Measurements from ENCODE around the gene LEAP2. TPM values are rescaled to one million over a fixed set of nuclear protein-coding genes. Genes with fewer than 3 reads are reported as not detected.

The LEAP2 gene
- total and polyA plus RNA-seq, 2 donors (not counting 1 experiment from before 2014, with no cell fraction given): 0.33 to 0.50 TPM

- Histone ChIP-seq H3K27ac (ENCODE audit: insufficient read depth, low read length) (no peak overlapping the region), H3K27me3 (ENCODE audit: control insufficient read depth, insufficient read depth, low read length) (no peaks in the 10 kb centered on the region), H3K4me3 (replicated peaks in 1 of 4; ENCODE audit: control extremely low read depth in 1 of 4, insufficient read depth in 1 of 4, low read depth in 3 of 4, low read length in 4 of 4) (no peak overlapping the region), H3K4me1 (ENCODE audit: control insufficient read depth, extremely low read depth, insufficient read depth, low read length) (no peaks in the 10 kb centered on the region), H3K79me2 (ENCODE audit: control insufficient read depth, insufficient read depth, low read length) (no peaks in the 10 kb centered on the region), H3K9ac (ENCODE audit: insufficient read depth, low read length) (no peak overlapping the region), H3K9me3 (ENCODE audit: control insufficient read depth, insufficient read depth, low read depth, low read length) (no peaks in the 10 kb centered on the region), H2AFZ (ENCODE audit: low read length) (no peak overlapping the region), H3K36me3 (ENCODE audit: control insufficient read depth, insufficient read depth, low read length) (no peaks in the 10 kb centered on the region), H3K4me2 (ENCODE audit: extremely low read depth, insufficient read depth, low read length) (peak overlapping the region; percentile 35), H4K20me1 (ENCODE audit: control insufficient read depth, extremely low read depth, insufficient read depth, low read length) (no peaks in the 10 kb centered on the region)
- DNase-seq (ENCODE audit: low read depth in 2 of 2): peak in 1 of 2 donors; percentile 55
- TF ChIP-seq EZH2 (IDR thresholded peaks at IDR 0.05; ENCODE audit: low read length, missing control alignments) (no peak), CTCF (conservative IDR thresholded peaks at IDR 0.05 in 1 of 2, IDR thresholded peaks at IDR 0.05 in 1 of 2; ENCODE audit: low read depth in 1 of 2, low read length in 2 of 2) (no peak)
These were observed 23.4 kb upstream of the LEAP2 start for GRCh38 chr5:132850066-132850465.

GRCh38 chr5:132853323-132853722 lies 20.1 kb upstream of the LEAP2 start:
- Histone ChIP-seq H3K4me1 (ENCODE audit: control insufficient read depth, extremely low read depth, insufficient read depth, low read length) (no peaks in the 10 kb centered on the region), H3K9me3 (ENCODE audit: control insufficient read depth, insufficient read depth, low read depth, low read length) (no peaks in the 10 kb centered on the region), H3K79me2 (ENCODE audit: control insufficient read depth, insufficient read depth, low read length) (no peaks in the 10 kb centered on the region), H3K36me3 (ENCODE audit: control insufficient read depth, insufficient read depth, low read length) (no peaks in the 10 kb centered on the region), H3K27ac (ENCODE audit: insufficient read depth, low read length) (no peak overlapping the region), H3K4me2 (ENCODE audit: extremely low read depth, insufficient read depth, low read length) (no peak overlapping the region), H3K27me3 (ENCODE audit: control insufficient read depth, insufficient read depth, low read length) (no peaks in the 10 kb centered on the region), H3K4me3 (replicated peaks in 1 of 4; ENCODE audit: control extremely low read depth in 1 of 4, insufficient read depth in 1 of 4, low read depth in 3 of 4, low read length in 4 of 4) (no peak overlapping the region), H3K9ac (ENCODE audit: insufficient read depth, low read length) (no peak overlapping the region), H4K20me1 (ENCODE audit: control insufficient read depth, extremely low read depth, insufficient read depth, low read length) (no peaks in the 10 kb centered on the region), H2AFZ (ENCODE audit: low read length) (no peak overlapping the region)
- DNase-seq (ENCODE audit: low read depth in 2 of 2): no peak
- TF ChIP-seq EZH2 (IDR thresholded peaks at IDR 0.05; ENCODE audit: low read length, missing control alignments): no peak
- TF ChIP-seq CTCF (conservative IDR thresholded peaks at IDR 0.05 in 1 of 2, IDR thresholded peaks at IDR 0.05 in 1 of 2; ENCODE audit: low read depth in 1 of 2, low read length in 2 of 2): no peak

- no peak for TF ChIP-seq CTCF (conservative IDR thresholded peaks at IDR 0.05 in 1 of 2, IDR thresholded peaks at IDR 0.05 in 1 of 2; ENCODE audit: low read depth in 1 of 2, low read length in 2 of 2)
- TF ChIP-seq EZH2 (IDR thresholded peaks at IDR 0.05; ENCODE audit: low read length, missing control alignments): no peak
- H4K20me1 ChIP-seq (ENCODE audit: control insufficient read depth, extremely low read depth, insufficient read depth, low read length): no peaks in the 10 kb centered on the region
- no peaks in the 10 kb centered on the region for H3K36me3 ChIP-seq (ENCODE audit: control insufficient read depth, insufficient read depth, low read length)
- no peak overlapping the region for H3K4me3 ChIP-seq (replicated peaks in 1 of 4; ENCODE audit: control extremely low read depth in 1 of 4, insufficient read depth in 1 of 4, low read depth in 3 of 4, low read length in 4 of 4)
- H3K9me3 ChIP-seq (ENCODE audit: control insufficient read depth, insufficient read depth, low read depth, low read length): no peaks in the 10 kb centered on the region
- no peaks in the 10 kb centered on the region for H3K4me1 ChIP-seq (ENCODE audit: control insufficient read depth, extremely low read depth, insufficient read depth, low read length)
- no peak overlapping the region for H2AFZ ChIP-seq (ENCODE audit: low read length)
- no peaks in the 10 kb centered on the region for H3K79me2 ChIP-seq (ENCODE audit: control insufficient read depth, insufficient read depth, low read length)
- DNase-seq (ENCODE audit: low read depth in 2 of 2): no peak
- H3K4me2 ChIP-seq (ENCODE audit: extremely low read depth, insufficient read depth, low read length): no peak overlapping the region
- H3K9ac ChIP-seq (ENCODE audit: insufficient read depth, low read length): no peak overlapping the region
- no peak overlapping the region for H3K27ac ChIP-seq (ENCODE audit: insufficient read depth, low read length)
- no peaks in the 10 kb centered on the region for H3K27me3 ChIP-seq (ENCODE audit: control insufficient read depth, insufficient read depth, low read length)
These were observed 19.7 kb upstream of the LEAP2 start for GRCh38 chr5:132853790-132854189.
